Liver (tissue), 9 donors: ENCODE data around the gene THG1L. TPM values are rescaled to one million over a fixed set of nuclear protein-coding genes. Genes with fewer than 3 reads are reported as not detected.

Experiments used
- DNase-seq: peaks from one replicate; pipeline ENCODE4 v3.0.0-alpha.2; 2017; ENCODE audit warnings: low spot score
- H3K27ac ChIP-seq, 2 donors: one replicate each; pipeline ENCODE4 v1.7.0; 2013; ENCODE audit warnings: inconsistent platforms in 2 of 2, low read length in 2 of 2, control low read depth in 1 of 2, low read depth in 1 of 2, mild to moderate bottlenecking in 1 of 2
- H3K27me3 ChIP-seq, 4 donors: one replicate each; pipeline versions ENCODE4 v1.6.1 to v1.7.0; 2013; ENCODE audit warnings: low read length in 3 of 4, inconsistent platforms in 1 of 4, mild to moderate bottlenecking in 1 of 4, moderate library complexity in 1 of 4; ENCODE audit not compliant: control insufficient read depth in 4 of 4, insufficient read depth in 4 of 4
- H3K36me3 ChIP-seq, 4 donors: one replicate each; pipeline versions ENCODE4 v1.6.1 to v1.7.0; 2013; ENCODE audit warnings: low read length in 3 of 4, mild to moderate bottlenecking in 3 of 4, low read depth in 1 of 4, moderate library complexity in 1 of 4; ENCODE audit not compliant: control insufficient read depth in 4 of 4, insufficient read depth in 3 of 4
- H3K4me1 ChIP-seq, 4 donors: one replicate each; pipeline versions ENCODE4 v1.6.1 to v1.7.0; 2013; ENCODE audit warnings: low read length in 3 of 4, mild to moderate bottlenecking in 3 of 4, moderate library complexity in 1 of 4; ENCODE audit not compliant: control insufficient read depth in 4 of 4, insufficient read depth in 4 of 4
- H3K4me3 ChIP-seq, 3 donors: one replicate each; pipeline versions ENCODE4 v1.6.1 to v1.7.0; 2013; ENCODE audit warnings: low read length in 3 of 3, control low read depth in 1 of 3, low read depth in 1 of 3, mild to moderate bottlenecking in 1 of 3
- H3K9ac ChIP-seq, 2 donors: one replicate each; pipeline ENCODE4 v1.7.0; 2013; ENCODE audit warnings: low read length in 2 of 2, mild to moderate bottlenecking in 2 of 2, moderate library complexity in 2 of 2, control low read depth in 1 of 2, low read depth in 1 of 2
- H3K9me3 ChIP-seq, 4 donors: one replicate each; pipeline versions ENCODE4 v1.6.1 to v1.7.0; 2013; ENCODE audit warnings: low read length in 3 of 4; ENCODE audit not compliant: control insufficient read depth in 4 of 4
- ATF3 ChIP-seq: IDR thresholded peaks from 2 replicates; pipeline ENCODE4 v1.6.1; 2016; ENCODE audit warnings: antibody characterized with exemption
- CTCF ChIP-seq: fragments of 150-350 bp; IDR thresholded peaks from 2 replicates; pipeline ENCODE4 v1.5.1; 2017; ENCODE audit warnings: improper control_type of control experiment, low read depth, low read length; ENCODE audit not compliant: missing input control
- EGR1 ChIP-seq, 2 donors: IDR thresholded peaks; 2 replicates each; pipeline ENCODE4 v1.6.1; 2016 to 2018; ENCODE audit warnings: antibody characterized with exemption in 2 of 2, low read depth in 2 of 2
- FOXA1 ChIP-seq: IDR thresholded peaks from 2 replicates; pipeline ENCODE4 v1.6.1; 2016; ENCODE audit warnings: antibody characterized with exemption
- FOXA2 ChIP-seq: IDR thresholded peaks from 2 replicates; pipeline ENCODE4 v1.6.1; 2016; ENCODE audit warnings: antibody characterized with exemption
- GABPA ChIP-seq, 2 donors: IDR thresholded peaks in 1 of 2; conservative IDR thresholded peaks in 1 of 2; 2 replicates each; pipeline ENCODE4 v1.6.1; 2016; ENCODE audit warnings: antibody characterized with exemption in 2 of 2, mild to moderate bottlenecking in 1 of 2, moderate library complexity in 1 of 2
- HNF4A ChIP-seq, 2 donors: conservative IDR thresholded peaks; 2 replicates each; pipeline ENCODE4 v1.6.1; 2016; ENCODE audit warnings: antibody characterized with exemption in 2 of 2, mild to moderate bottlenecking in 2 of 2
- HNF4G ChIP-seq: IDR thresholded peaks from 2 replicates; pipeline ENCODE4 v1.6.1; 2016; ENCODE audit warnings: antibody characterized with exemption
- JUND ChIP-seq, 2 donors: IDR thresholded peaks; 2 replicates each; pipeline ENCODE4 v1.6.1; 2016; ENCODE audit warnings: antibody characterized with exemption in 2 of 2
- MAX ChIP-seq: IDR thresholded peaks from 2 replicates; pipeline ENCODE4 v1.6.1; 2016; ENCODE audit warnings: antibody characterized with exemption
- NR2F2 ChIP-seq: IDR thresholded peaks from 2 replicates; pipeline ENCODE4 v1.6.1; 2016; ENCODE audit warnings: antibody characterized with exemption
- RAD21 ChIP-seq, 2 donors: IDR thresholded peaks; 2 replicates each; pipeline ENCODE4 v1.6.1; 2016; ENCODE audit warnings: antibody characterized with exemption in 2 of 2, mild to moderate bottlenecking in 2 of 2
- REST ChIP-seq: IDR thresholded peaks from 2 replicates; pipeline ENCODE4 v1.6.1; 2016; ENCODE audit warnings: antibody characterized with exemption, mild to moderate bottlenecking
- RXRA ChIP-seq, 2 donors: IDR thresholded peaks; 2 replicates each; pipeline ENCODE4 v1.6.1; 2017 to 2018; ENCODE audit warnings: antibody characterized with exemption in 2 of 2, mild to moderate bottlenecking in 1 of 2
- SP1 ChIP-seq: IDR thresholded peaks from 2 replicates; pipeline ENCODE4 v1.6.1; 2018; ENCODE audit warnings: antibody characterized with exemption, mild to moderate bottlenecking
- YY1 ChIP-seq: IDR thresholded peaks from 2 replicates; pipeline ENCODE4 v1.6.1; 2016; ENCODE audit warnings: antibody characterized with exemption, mild to moderate bottlenecking
- ZBTB33 ChIP-seq: IDR thresholded peaks from 2 replicates; pipeline ENCODE4 v1.6.1; 2016; ENCODE audit warnings: antibody characterized with exemption
- WGBS: extraction: QIAGEN DNeasy Blood & Tissue Kit; methylation state at CpG from one replicate; pipeline ENCODE4 v1.1.7; 2013; 5-methylcytosine and 5-hydroxymethylcytosine counted together
- polyA plus RNA-seq, 2 donors: library from polyadenylated mRNA; stranded (reverse) in 1 of 2; unstranded in 1 of 2; fragments of 200-250 nt in 1 of 2; fragments of >200 nt in 1 of 2; fragmentation: Nextera tagmentation in 1 of 2; extraction: Ambion mirVana in 1 of 2; gene quantifications; one replicate each; pipeline versions ENCODE4 v1.2.1 to v1.2.3, GENCODE V29; 2013 to 2015
- total RNA-seq, 2 donors: library from RNA; depleted of rRNA; stranded (reverse); fragments of >200 nt; gene quantifications; one replicate each; pipeline ENCODE4 v1.2.3, GENCODE V29; 2014
- donor health status: healthy.
- donor health status: healthy.
- donor health status: healthy.
- donor health status: healthy.
- donor health status: healthy.

Gene THG1L
- total and polyA plus RNA-seq, 4 donors, result 3.9 to 12.6 (median 5.3) TPM

GRCh38 chr5:157747766-157748700, 16.8 kb downstream of the THG1L start:
- Histone ChIP-seq H3K4me3 (no peak overlapping the region), H3K27me3 (no peaks in the 10 kb centered on the region), H3K9ac (no peak overlapping the region), H3K36me3 (peaks cover 0 to 4% (median 2%) of the 10 kb centered on the region in 4 donors), H3K4me1 (peaks cover 5 to 26% (median 16%) of the 10 kb centered on the region in 4 donors), H3K9me3 (no peaks in the 10 kb centered on the region), H3K27ac (no peak overlapping the region)
- 96% methylated on average over 8 of the region's 8 CpGs for WGBS
- no peak for DNase-seq
- no peak for TF ChIP-seq EGR1 (IDR thresholded peaks at IDR 0.05; ENCODE audit: low read depth in 2 of 2)
- TF ChIP-seq FOXA1, result no peak
- TF ChIP-seq HNF4G, result no peak
- TF ChIP-seq SP1, result no peak
- no peak for TF ChIP-seq RXRA (IDR thresholded peaks at IDR 0.05)
- TF ChIP-seq YY1, result no peak
- no peak for TF ChIP-seq MAX
- no peak for TF ChIP-seq HNF4A (conservative IDR thresholded peaks at IDR 0.05)
- TF ChIP-seq NR2F2, result no peak
- no peak for TF ChIP-seq JUND (IDR thresholded peaks at IDR 0.05)
- TF ChIP-seq CTCF, result no peak
- no peak for TF ChIP-seq ZBTB33
- TF ChIP-seq ATF3, result no peak
- no peak for TF ChIP-seq GABPA (IDR thresholded peaks at IDR 0.05 in 1 of 2, conservative IDR thresholded peaks at IDR 0.05 in 1 of 2)
- no peak for TF ChIP-seq RAD21 (IDR thresholded peaks at IDR 0.05)
- no peak for TF ChIP-seq REST
- TF ChIP-seq FOXA2, result no peak
